NT2/D1 (cell line): ENCODE data around the gene TCP11.

Source experiments
- SUZ12 ChIP-seq: IDR thresholded peaks from 2 replicates; pipeline ENCODE4 v1.6.1; 2011; ENCODE audit not compliant: insufficient read length, insufficient read depth; ENCODE audit errors: extremely low read depth
- YY1 ChIP-seq: IDR thresholded peaks from 2 replicates; pipeline ENCODE4 v1.6.1; 2011; ENCODE audit not compliant: insufficient read length, insufficient read depth

GRCh38 chr6:35139470-35139869 is 1.7 kb downstream of the TCP11 start:
- TF ChIP-seq YY1 (no peak), SUZ12 (no peak)
